A673 (cell line): ENCODE measurements around the gene KCMF1.

Experiments
- EZH2 ChIP-seq: fragments of 200-600 bp; sonication (generic); IDR thresholded peaks from 2 replicates; pipeline ENCODE4 v1.6.1; 2017; ENCODE audit warnings: borderline replicate concordance, low read depth, mild to moderate bottlenecking, mixed read lengths, antibody characterized with exemption, low read length; ENCODE audit not compliant: poor library complexity, severe bottlenecking
- TF ChIP-seq, protein P1 (sequence below): fragments of 300-800, 200-600 bp; sonication (generic); conservative IDR thresholded peaks from 2 replicates; pipeline ENCODE4 v1.5.1; 2017; ENCODE audit warnings: low read depth, mild to moderate bottlenecking, antibody characterized with exemption, low read length, moderate library complexity, mixed read lengths

DNA sequence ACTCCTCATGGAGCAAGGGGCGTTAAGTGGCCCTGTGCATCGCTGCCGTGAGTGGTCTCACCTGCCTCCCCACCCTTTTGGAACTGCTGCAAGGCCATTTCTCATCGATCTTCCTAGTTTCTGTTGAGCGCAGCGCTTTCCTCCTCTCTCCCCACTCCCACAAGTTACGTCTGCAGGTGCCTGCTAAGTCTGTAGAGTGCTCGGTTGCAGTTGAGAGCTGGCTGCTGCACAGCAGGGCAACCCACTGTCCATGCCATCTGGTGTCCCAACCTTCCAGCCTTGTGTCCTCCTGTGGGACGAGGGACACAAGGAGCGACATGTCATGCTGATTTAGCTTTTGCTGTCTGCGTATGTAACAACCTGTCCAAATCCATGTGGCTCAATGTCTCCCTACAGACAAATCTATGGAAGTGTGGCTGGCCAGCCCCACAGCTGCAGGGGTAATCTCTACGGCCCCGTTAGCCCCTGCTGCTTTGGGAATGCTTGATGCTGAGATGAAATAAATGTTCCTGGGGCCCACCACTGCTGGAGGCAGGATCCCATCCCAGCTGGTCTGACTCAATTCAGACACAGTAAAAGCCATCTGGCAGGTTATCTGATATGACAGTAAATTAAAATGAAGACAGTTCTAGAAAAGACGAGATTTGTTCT, 94.1 kb downstream of the KCMF1 start:
- TF ChIP-seq, protein P1, sequence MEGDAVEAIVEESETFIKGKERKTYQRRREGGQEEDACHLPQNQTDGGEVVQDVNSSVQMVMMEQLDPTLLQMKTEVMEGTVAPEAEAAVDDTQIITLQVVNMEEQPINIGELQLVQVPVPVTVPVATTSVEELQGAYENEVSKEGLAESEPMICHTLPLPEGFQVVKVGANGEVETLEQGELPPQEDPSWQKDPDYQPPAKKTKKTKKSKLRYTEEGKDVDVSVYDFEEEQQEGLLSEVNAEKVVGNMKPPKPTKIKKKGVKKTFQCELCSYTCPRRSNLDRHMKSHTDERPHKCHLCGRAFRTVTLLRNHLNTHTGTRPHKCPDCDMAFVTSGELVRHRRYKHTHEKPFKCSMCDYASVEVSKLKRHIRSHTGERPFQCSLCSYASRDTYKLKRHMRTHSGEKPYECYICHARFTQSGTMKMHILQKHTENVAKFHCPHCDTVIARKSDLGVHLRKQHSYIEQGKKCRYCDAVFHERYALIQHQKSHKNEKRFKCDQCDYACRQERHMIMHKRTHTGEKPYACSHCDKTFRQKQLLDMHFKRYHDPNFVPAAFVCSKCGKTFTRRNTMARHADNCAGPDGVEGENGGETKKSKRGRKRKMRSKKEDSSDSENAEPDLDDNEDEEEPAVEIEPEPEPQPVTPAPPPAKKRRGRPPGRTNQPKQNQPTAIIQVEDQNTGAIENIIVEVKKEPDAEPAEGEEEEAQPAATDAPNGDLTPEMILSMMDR: no peak
- no peak for TF ChIP-seq EZH2
